Loucy (cell line): Measurements from ENCODE around the gene RBFOX2.

ENCODE experiments used
- H2AFZ ChIP-seq: fragments of 200-600 bp; sonication (generic); 2 replicates; pipeline ENCODE4 v1.6.0; 2016; ENCODE audit warnings: antibody characterized with exemption, mild to moderate bottlenecking, low read length, moderate library complexity
- H3F3A ChIP-seq: fragments of 200-600 bp; 2 replicates; pipeline ENCODE4 v1.6.0; 2016; ENCODE audit warnings: antibody characterized with exemption, low read depth, mild to moderate bottlenecking
- H3K27me3 ChIP-seq: fragments of 200-600 bp; sonication (generic); 2 replicates; pipeline ENCODE4 v1.6.1; 2014; ENCODE audit warnings: low read length, mild to moderate bottlenecking; ENCODE audit not compliant: insufficient read depth, poor library complexity, severe bottlenecking
- H3K36me3 ChIP-seq: fragments of 200-600 bp; sonication (generic); 2 replicates; pipeline ENCODE4 v1.6.1; 2016; ENCODE audit warnings: low read length; ENCODE audit not compliant: insufficient read depth
- H3K4me1 ChIP-seq: fragments of 200-600 bp; sonication (generic); 2 replicates; pipeline ENCODE4 v1.5.1; 2014; ENCODE audit warnings: low read length, mild to moderate bottlenecking; ENCODE audit not compliant: insufficient read depth, poor library complexity, severe bottlenecking
- H3K4me2 ChIP-seq: fragments of 200-600 bp; sonication (generic); 2 replicates; pipeline ENCODE4 v1.6.0; 2014; ENCODE audit warnings: antibody characterized with exemption, low read length, low read depth, mild to moderate bottlenecking; ENCODE audit not compliant: poor library complexity, severe bottlenecking
- H3K4me3 ChIP-seq: fragments of 200-600 bp; sonication (generic); 2 replicates; pipeline ENCODE4 v1.5.1; 2014; ENCODE audit warnings: low read length, mild to moderate bottlenecking, mixed read lengths; ENCODE audit not compliant: poor library complexity, severe bottlenecking
- H3K79me2 ChIP-seq: fragments of 200-600 bp; sonication (generic); 2 replicates; pipeline ENCODE4 v1.6.1; 2014; ENCODE audit warnings: low read length; ENCODE audit not compliant: insufficient read depth
- H3K9ac ChIP-seq: fragments of 200-600 bp; sonication (generic); 2 replicates; pipeline ENCODE4 v1.6.0; 2014; ENCODE audit warnings: mild to moderate bottlenecking, low read depth, low read length, moderate library complexity; ENCODE audit not compliant: poor library complexity, severe bottlenecking
- H3K9me2 ChIP-seq: fragments of 200-600 bp; sonication (generic); replicated peaks from 2 replicates; pipeline ENCODE4 v1.6.1; 2016; ENCODE audit warnings: low read depth, low read length, mixed read lengths
- H3K9me3 ChIP-seq: fragments of 200-600 bp; sonication (generic); 2 replicates; pipeline ENCODE4 v1.6.1; 2014; ENCODE audit warnings: mild to moderate bottlenecking, antibody characterized with exemption, low read length, low read depth; ENCODE audit not compliant: insufficient read depth
- H4K20me1 ChIP-seq: fragments of 200-600 bp; sonication (generic); 2 replicates; pipeline ENCODE4 v1.6.0; 2014; ENCODE audit warnings: antibody characterized with exemption, low read length, mild to moderate bottlenecking; ENCODE audit not compliant: insufficient read depth, poor library complexity, severe bottlenecking
- EZH2phosphoT487 ChIP-seq: fragments of 200-600 bp; IDR thresholded peaks from 2 replicates; pipeline ENCODE4 v1.6.1; 2018; ENCODE audit warnings: antibody characterized with exemption, mild to moderate bottlenecking, moderate library complexity, borderline replicate concordance
- TF ChIP-seq, protein P1 (sequence below): fragments of 200-600 bp; sonication (generic); conservative IDR thresholded peaks from 2 replicates; pipeline ENCODE4 v1.5.1; 2014; ENCODE audit warnings: mild to moderate bottlenecking, antibody characterized with exemption, low read length

RBFOX2 gene

DNA sequence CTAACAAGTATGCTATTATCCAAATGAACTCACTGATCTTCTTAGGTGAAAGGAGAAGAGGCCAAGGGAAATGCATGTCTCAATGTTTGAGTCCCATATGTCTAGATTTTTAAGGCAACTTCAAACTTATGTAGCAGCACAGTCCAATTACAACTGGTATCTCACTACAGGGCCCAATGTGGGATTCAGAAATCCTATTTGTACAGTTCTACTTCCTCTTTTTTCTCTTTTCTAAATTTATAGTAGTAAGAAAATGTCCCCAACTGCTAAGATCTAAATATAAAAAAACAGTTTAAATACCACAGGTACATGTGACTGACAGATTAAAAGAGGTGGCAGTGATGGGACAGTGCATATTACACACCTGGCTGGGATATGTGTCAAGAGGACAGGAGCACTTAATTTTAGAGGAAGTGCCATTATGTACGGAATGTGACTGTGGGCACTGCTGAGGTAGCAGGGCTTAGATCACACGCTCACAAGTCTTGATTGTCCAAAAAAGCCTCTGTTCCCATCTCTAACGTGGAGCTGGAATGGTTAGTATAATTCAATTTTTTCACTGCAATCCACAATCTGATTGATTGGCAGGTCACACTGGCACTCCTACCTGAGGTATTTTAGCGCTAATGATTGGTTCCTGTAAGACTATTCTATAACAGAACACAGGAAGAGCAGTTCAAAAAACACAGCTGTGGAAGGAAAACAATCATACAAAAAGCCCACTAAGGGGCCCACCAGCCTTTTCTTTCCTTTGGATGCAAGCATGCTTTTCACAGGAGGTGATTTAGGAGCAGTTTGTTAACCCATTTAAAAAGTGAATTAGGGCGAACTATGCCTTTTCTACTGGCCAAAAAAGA lies 276.4 kb downstream of the RBFOX2 start:
- Histone ChIP-seq H3K9me3 (no peaks in the 10 kb centered on the region), H3K36me3 (no peaks in the 10 kb centered on the region), H3K9ac (no peak overlapping the region), H3K9me2 (no peaks in the 10 kb centered on the region), H3K27me3 (no peaks in the 10 kb centered on the region), H3F3A (no peaks in the 10 kb centered on the region), H2AFZ (no peak overlapping the region), H3K4me3 (no peak overlapping the region), H3K79me2 (no peaks in the 10 kb centered on the region), H4K20me1 (no peaks in the 10 kb centered on the region), H3K4me2 (peak overlapping the region; percentile 9), H3K4me1 (peaks cover 38% of the 10 kb centered on the region)
- no peak for TF ChIP-seq EZH2phosphoT487
- TF ChIP-seq, protein P1, sequence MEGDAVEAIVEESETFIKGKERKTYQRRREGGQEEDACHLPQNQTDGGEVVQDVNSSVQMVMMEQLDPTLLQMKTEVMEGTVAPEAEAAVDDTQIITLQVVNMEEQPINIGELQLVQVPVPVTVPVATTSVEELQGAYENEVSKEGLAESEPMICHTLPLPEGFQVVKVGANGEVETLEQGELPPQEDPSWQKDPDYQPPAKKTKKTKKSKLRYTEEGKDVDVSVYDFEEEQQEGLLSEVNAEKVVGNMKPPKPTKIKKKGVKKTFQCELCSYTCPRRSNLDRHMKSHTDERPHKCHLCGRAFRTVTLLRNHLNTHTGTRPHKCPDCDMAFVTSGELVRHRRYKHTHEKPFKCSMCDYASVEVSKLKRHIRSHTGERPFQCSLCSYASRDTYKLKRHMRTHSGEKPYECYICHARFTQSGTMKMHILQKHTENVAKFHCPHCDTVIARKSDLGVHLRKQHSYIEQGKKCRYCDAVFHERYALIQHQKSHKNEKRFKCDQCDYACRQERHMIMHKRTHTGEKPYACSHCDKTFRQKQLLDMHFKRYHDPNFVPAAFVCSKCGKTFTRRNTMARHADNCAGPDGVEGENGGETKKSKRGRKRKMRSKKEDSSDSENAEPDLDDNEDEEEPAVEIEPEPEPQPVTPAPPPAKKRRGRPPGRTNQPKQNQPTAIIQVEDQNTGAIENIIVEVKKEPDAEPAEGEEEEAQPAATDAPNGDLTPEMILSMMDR: no peak

DNA sequence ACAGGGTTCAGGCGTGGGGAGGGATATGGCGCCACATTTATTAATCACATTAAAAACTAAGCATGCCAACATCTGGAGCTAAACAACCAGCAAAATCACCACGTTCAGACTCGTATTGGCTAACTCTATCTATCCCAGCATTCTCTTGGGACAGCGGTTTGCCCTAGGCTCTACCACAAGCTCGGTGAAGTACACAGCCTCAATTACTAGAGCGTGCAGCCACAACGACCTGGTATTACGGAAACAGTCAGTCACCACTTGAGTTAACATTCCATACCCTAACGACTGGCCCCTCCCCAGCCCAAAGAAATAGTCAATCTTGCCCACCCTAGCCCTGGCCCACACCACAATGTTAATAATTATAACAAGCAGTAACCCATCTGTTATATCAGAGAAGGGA lies 278.8 kb downstream of the RBFOX2 start:
- Histone ChIP-seq H3K4me2 (peak overlapping the region; percentile 55), H3K4me1 (peaks cover 38% of the 10 kb centered on the region), H2AFZ (no peak overlapping the region), H3K4me3 (peak overlapping the region; percentile 48), H4K20me1 (no peaks in the 10 kb centered on the region), H3K9ac (no peak overlapping the region), H3K36me3 (no peaks in the 10 kb centered on the region), H3K9me2 (no peaks in the 10 kb centered on the region), H3K27me3 (no peaks in the 10 kb centered on the region), H3K9me3 (no peaks in the 10 kb centered on the region), H3F3A (no peaks in the 10 kb centered on the region), H3K79me2 (no peaks in the 10 kb centered on the region)
- TF ChIP-seq, protein P1: no peak
- peak; percentile 46 for TF ChIP-seq EZH2phosphoT487

DNA sequence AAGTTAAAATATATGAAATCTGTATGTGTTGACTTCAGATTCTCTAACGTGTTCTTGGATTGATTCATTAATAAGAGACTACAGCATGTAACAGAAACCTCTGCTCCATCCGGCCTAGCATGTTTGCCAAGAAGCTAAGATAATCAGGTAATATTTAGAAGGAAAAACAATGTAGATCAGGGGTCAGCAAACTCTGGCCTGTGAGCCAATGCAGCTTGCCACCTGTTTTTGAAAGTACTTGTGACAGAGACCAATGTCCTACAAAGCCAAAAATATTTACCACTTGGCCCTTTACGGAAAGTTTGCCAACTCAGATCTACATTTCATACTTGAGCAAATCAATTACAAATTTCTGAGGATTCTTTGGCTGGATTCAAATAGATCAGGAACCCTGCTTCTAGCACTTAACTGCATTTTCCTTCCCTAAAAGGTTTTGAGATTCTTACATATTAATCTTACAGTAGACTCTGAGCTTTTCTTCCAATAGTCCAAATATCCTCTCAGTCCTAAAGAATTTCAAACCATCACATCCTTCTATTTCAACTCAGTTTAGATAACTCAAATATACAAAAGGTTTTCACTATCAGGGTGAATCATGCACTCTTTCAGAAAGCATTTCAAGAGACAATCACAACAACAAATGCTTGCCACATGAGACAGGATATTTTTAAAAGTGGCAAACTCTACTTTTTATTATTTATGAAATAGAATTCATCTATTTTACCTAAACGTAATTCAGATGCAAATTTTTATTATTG lies 281.5 kb downstream of the RBFOX2 start:
- H3K27me3 ChIP-seq: no peaks in the 10 kb centered on the region
- H3K4me2 ChIP-seq: no peak overlapping the region
- no peaks in the 10 kb centered on the region for H3K9me2 ChIP-seq
- H3K4me1 ChIP-seq: peaks cover 27% of the 10 kb centered on the region
- no peak overlapping the region for H2AFZ ChIP-seq
- no peaks in the 10 kb centered on the region for H3K9me3 ChIP-seq
- no peaks in the 10 kb centered on the region for H4K20me1 ChIP-seq
- no peak for TF ChIP-seq EZH2phosphoT487
- TF ChIP-seq, protein P1: no peak
- no peaks in the 10 kb centered on the region for H3K36me3 ChIP-seq
- no peak overlapping the region for H3K9ac ChIP-seq
- H3K4me3 ChIP-seq: no peak overlapping the region
- H3K79me2 ChIP-seq: no peaks in the 10 kb centered on the region
- no peaks in the 10 kb centered on the region for H3F3A ChIP-seq
